ENCODE results near the gene IMPDH2.

Gene IMPDH2

GRCh38 chr3:49026536-49026935 is 2.7 kb downstream of the IMPDH2 start:
- no peaks in the 10 kb centered on the region for H3K9me3 Mint-ChIP-seq
- CTCF ChIA-PET: no interaction called here
- peaks cover 63% of the 10 kb centered on the region for H3K36me3 Mint-ChIP-seq
- peaks cover 63% of the 10 kb centered on the region for H3K4me1 Mint-ChIP-seq
- no peak overlapping the region for H3K4me3 Mint-ChIP-seq
- no peak for DNase-seq
- no peaks in the 10 kb centered on the region for H3K27me3 Mint-ChIP-seq
- H3K27ac Mint-ChIP-seq: peak overlapping the region; percentile 37

- H3K4me1 Mint-ChIP-seq: peaks cover 63% of the 10 kb centered on the region
- H3K27me3 Mint-ChIP-seq: no peaks in the 10 kb centered on the region
- no peak for DNase-seq
- no peak overlapping the region for H3K4me3 Mint-ChIP-seq
- H3K9me3 Mint-ChIP-seq: no peaks in the 10 kb centered on the region
- H3K36me3 Mint-ChIP-seq: peaks cover 61% of the 10 kb centered on the region
- peak overlapping the region; percentile 49 for H3K27ac Mint-ChIP-seq
- CTCF ChIA-PET: interaction anchor here (1.7 kb wide), 1 partner anchor 68 kb away, joined by 3 read pairs; the partner anchor contains the start of gene QRICH1
These were observed 3.2 kb downstream of the IMPDH2 start for GRCh38 chr3:49025793-49026520.

GRCh38 chr3:49025005-49025792 is 4.0 kb downstream of the IMPDH2 start:
- no peak for DNase-seq
- no peaks in the 10 kb centered on the region for H3K9me3 Mint-ChIP-seq
- H3K4me3 Mint-ChIP-seq: no peak overlapping the region
- peaks cover 63% of the 10 kb centered on the region for H3K4me1 Mint-ChIP-seq
- CTCF ChIA-PET: interaction anchor here (1.7 kb wide), 1 partner anchor 69 kb away, joined by 3 read pairs; the partner anchor contains the start of gene QRICH1
- H3K36me3 Mint-ChIP-seq: peaks cover 57% of the 10 kb centered on the region
- no peaks in the 10 kb centered on the region for H3K27me3 Mint-ChIP-seq
- peak overlapping the region; percentile 49 for H3K27ac Mint-ChIP-seq

GRCh38 chr3:49024449-49024848 is 4.7 kb downstream of the IMPDH2 start:
- no peak for DNase-seq
- peaks cover 54% of the 10 kb centered on the region for H3K36me3 Mint-ChIP-seq
- no peak overlapping the region for H3K27ac Mint-ChIP-seq
- CTCF ChIA-PET: interaction anchor here (0.7 to 1.7 kb wide), 2 partner anchors 69 to 321 kb away, joined by 3 read pairs; partner anchors contain the start of gene QRICH1
- H3K4me3 Mint-ChIP-seq: peak overlapping the region; percentile 7
- H3K9me3 Mint-ChIP-seq: no peaks in the 10 kb centered on the region
- no peaks in the 10 kb centered on the region for H3K27me3 Mint-ChIP-seq
- H3K4me1 Mint-ChIP-seq: peaks cover 68% of the 10 kb centered on the region

- peaks cover 67% of the 10 kb centered on the region for H3K4me1 Mint-ChIP-seq
- no peaks in the 10 kb centered on the region for H3K9me3 Mint-ChIP-seq
- CTCF ChIA-PET: interaction anchor here (0.7 to 1.7 kb wide), 2 partner anchors 70 to 321 kb away, joined by 3 read pairs; partner anchors contain the start of gene QRICH1
- peaks cover 50% of the 10 kb centered on the region for H3K36me3 Mint-ChIP-seq
- no peaks in the 10 kb centered on the region for H3K27me3 Mint-ChIP-seq
- H3K4me3 Mint-ChIP-seq: peak overlapping the region; percentile 90
- DNase-seq: no peak
- peak overlapping the region; percentile 65 for H3K27ac Mint-ChIP-seq
These were observed 5.4 kb downstream of the IMPDH2 start for GRCh38 chr3:49023775-49024174.

GRCh38 chr3:49022688-49023171 is 6.5 kb downstream of the IMPDH2 start:
- Mint-ChIP-seq H3K27ac (peak overlapping the region; percentile 99), H3K27me3 (no peaks in the 10 kb centered on the region), H3K4me1 (peaks cover 59% of the 10 kb centered on the region), H3K4me3 (peak overlapping the region; percentile 90), H3K36me3 (peaks cover 50% of the 10 kb centered on the region), H3K9me3 (no peaks in the 10 kb centered on the region)
- CTCF ChIA-PET: interaction anchor here (1.3 to 9.0 kb wide), 4 partner anchors 8 to 98 kb away, joined by 3 to 62 read pairs (median 18); partner anchors contain the start of genes USP19 and WDR6
- no peak for DNase-seq

- Mint-ChIP-seq H3K27me3 (no peaks in the 10 kb centered on the region), H3K4me1 (peaks cover 60% of the 10 kb centered on the region), H3K27ac (peak within 1 kb of the TSS; percentile 99), H3K36me3 (peaks cover 47% of the 10 kb centered on the region), H3K9me3 (no peaks in the 10 kb centered on the region), H3K4me3 (peak within 1 kb of the TSS; percentile 90)
- CTCF ChIA-PET: interaction anchor here (1.3 to 9.0 kb wide), 5 partner anchors 9 to 98 kb away, joined by 3 to 62 read pairs (median 6); partner anchors contain the start of genes USP19 and WDR6
- peak; percentile 94 for DNase-seq
These were observed 7.1 kb downstream of the IMPDH2 start, which contains the start of gene NDUFAF3 for GRCh38 chr3:49021813-49022687. Gene NDUFAF3, plus strand, starts transcription at chr3:49022121. Its CDS starts 24 bp downstream, at chr3:49022145.

- peak overlapping the region; percentile 90 for H3K4me3 Mint-ChIP-seq
- H3K4me1 Mint-ChIP-seq: peaks cover 55% of the 10 kb centered on the region
- CTCF ChIA-PET: interaction anchor here (1.3 to 9.0 kb wide), 5 partner anchors 8 to 99 kb away, joined by 3 to 62 read pairs (median 6); partner anchors contain the start of genes USP19 and WDR6
- H3K36me3 Mint-ChIP-seq: peaks cover 39% of the 10 kb centered on the region
- DNase-seq: peak; percentile 100
- H3K27me3 Mint-ChIP-seq: no peaks in the 10 kb centered on the region
- H3K27ac Mint-ChIP-seq: peak overlapping the region; percentile 99
- no peaks in the 10 kb centered on the region for H3K9me3 Mint-ChIP-seq
These were observed 7.9 kb downstream of the IMPDH2 start for GRCh38 chr3:49021213-49021812.

- peak overlapping the region; percentile 99 for H3K27ac Mint-ChIP-seq
- H3K36me3 Mint-ChIP-seq: peaks cover 35% of the 10 kb centered on the region
- no peaks in the 10 kb centered on the region for H3K9me3 Mint-ChIP-seq
- peak; percentile 59 for DNase-seq
- no peaks in the 10 kb centered on the region for H3K27me3 Mint-ChIP-seq
- peaks cover 53% of the 10 kb centered on the region for H3K4me1 Mint-ChIP-seq
- CTCF ChIA-PET: interaction anchor here (1.0 to 9.0 kb wide), 4 partner anchors 9 to 32 kb away, joined by 3 to 62 read pairs (median 18); partner anchors contain the start of genes IMPDH2 and WDR6
- peak overlapping the region; percentile 90 for H3K4me3 Mint-ChIP-seq
These were observed 8.6 kb downstream of the IMPDH2 start for GRCh38 chr3:49020330-49021212.

GRCh38 chr3:49019941-49020329 is 9.3 kb downstream of the IMPDH2 start:
- CTCF ChIA-PET: interaction anchor here (1.0 to 9.0 kb wide), 3 partner anchors 10 to 32 kb away, joined by 3 to 62 read pairs (median 29); partner anchors contain the start of genes IMPDH2 and WDR6
- peak overlapping the region; percentile 99 for H3K27ac Mint-ChIP-seq
- H3K4me1 Mint-ChIP-seq: peaks cover 52% of the 10 kb centered on the region
- H3K4me3 Mint-ChIP-seq: peak overlapping the region; percentile 90
- H3K9me3 Mint-ChIP-seq: no peaks in the 10 kb centered on the region
- H3K36me3 Mint-ChIP-seq: peaks cover 35% of the 10 kb centered on the region
- H3K27me3 Mint-ChIP-seq: no peaks in the 10 kb centered on the region
- no peak for DNase-seq

GRCh38 chr3:49018707-49019006 is 10.5 kb downstream of the IMPDH2 start:
- no peaks in the 10 kb centered on the region for H3K27me3 Mint-ChIP-seq
- peaks cover 48% of the 10 kb centered on the region for H3K4me1 Mint-ChIP-seq
- peaks cover 28% of the 10 kb centered on the region for H3K36me3 Mint-ChIP-seq
- H3K27ac Mint-ChIP-seq: peak overlapping the region; percentile 99
- H3K9me3 Mint-ChIP-seq: no peaks in the 10 kb centered on the region
- CTCF ChIA-PET: interaction anchor here (1.9 to 9.0 kb wide), 2 partner anchors 11 to 31 kb away, joined by 6 to 62 read pairs; partner anchors contain the start of gene WDR6
- peak overlapping the region; percentile 90 for H3K4me3 Mint-ChIP-seq
- no peak for DNase-seq
